Naive thymus-derived CD4-positive, alpha-beta T cell (primary cell): ENCODE results near the gene ADAM12. TPM values are rescaled to one million over a fixed set of nuclear protein-coding genes. Genes with fewer than 3 reads are reported as not detected.

Source experiments
- ATAC-seq: fragments of 150-1000 bp; cut with Tn5 transposase; 2 replicates; pipeline ENCODE4 v1.10.0; 2021; ENCODE audit warnings: mild to moderate bottlenecking, moderate library complexity
- CTCF ChIA-PET: fragments of 350-600 bp; sonication (Branson Sonifier 250); formaldehyde crosslinking; loops from one replicate; lab custom pipeline; 2021; ENCODE audit warnings: antibody characterized with exemption; lab: Charles Lee
- POLR2A ChIA-PET: fragments of 350-600 bp; sonication (Branson Sonifier 250); formaldehyde crosslinking; loops from one replicate; lab custom pipeline; 2021; ENCODE audit warnings: antibody characterized with exemption, inconsistent platforms; lab: Charles Lee
- DNase-seq, 9 donors: peaks; one replicate each; pipeline versions ENCODE4 v3.0.0 to v3.0.0-alpha.2; 2020 to 2022; ENCODE audit warnings: mixed read lengths in 1 of 9
- H3K27ac ChIP-seq: one replicate; pipeline ENCODE4 v1.7.0; 2013; ENCODE audit warnings: mild to moderate bottlenecking, low read depth, low read length, moderate library complexity
- H3K27me3 ChIP-seq, 2 donors: one replicate each; pipeline ENCODE4 v1.7.0; 2013; ENCODE audit warnings: low read length in 2 of 2, mild to moderate bottlenecking in 2 of 2, moderate library complexity in 2 of 2; ENCODE audit not compliant: control insufficient read depth in 2 of 2, insufficient read depth in 2 of 2
- H3K36me3 ChIP-seq, 3 experiments: 1 replicate in 2 of 3; 2 replicates in 1 of 3; pipeline ENCODE4 v1.7.0; 2013; ENCODE audit warnings: low read length in 3 of 3, mild to moderate bottlenecking in 3 of 3, moderate library complexity in 1 of 3; ENCODE audit not compliant: insufficient read depth in 3 of 3, control insufficient read depth in 2 of 3
- H3K4me1 ChIP-seq, 2 donors: one replicate each; pipeline ENCODE4 v1.7.0; 2013; ENCODE audit warnings: low read length in 2 of 2, mild to moderate bottlenecking in 2 of 2, moderate library complexity in 1 of 2; ENCODE audit not compliant: control insufficient read depth in 2 of 2, insufficient read depth in 2 of 2
- H3K4me3 ChIP-seq: 2 replicates; pipeline ENCODE4 v1.7.0; 2013; ENCODE audit warnings: mild to moderate bottlenecking, low read length
- H3K9me3 ChIP-seq, 3 experiments: 1 replicate in 2 of 3; 2 replicates in 1 of 3; pipeline ENCODE4 v1.7.0; 2013; ENCODE audit warnings: low read length in 3 of 3; ENCODE audit not compliant: control insufficient read depth in 2 of 3
- H3K27ac Mint-ChIP-seq, 9 donors: one replicate each; pipeline ENCODE4 v1.8.0; 2020 to 2022; ENCODE audit warnings: mixed read lengths in 9 of 9, mild to moderate bottlenecking in 8 of 9, moderate library complexity in 5 of 9, inconsistent platforms in 2 of 9
- H3K27me3 Mint-ChIP-seq, 5 donors: one replicate each; pipeline ENCODE4 v1.8.0; 2021 to 2022; ENCODE audit warnings: mixed read lengths in 5 of 5, mild to moderate bottlenecking in 1 of 5
- H3K36me3 Mint-ChIP-seq, 5 donors: one replicate each; pipeline ENCODE4 v1.8.0; 2020 to 2022; ENCODE audit warnings: mixed read lengths in 5 of 5, mild to moderate bottlenecking in 3 of 5, inconsistent platforms in 1 of 5
- H3K4me1 Mint-ChIP-seq, 7 donors: one replicate each; pipeline ENCODE4 v1.8.0; 2020 to 2022; ENCODE audit warnings: mixed read lengths in 7 of 7, mild to moderate bottlenecking in 3 of 7, inconsistent platforms in 1 of 7
- H3K4me3 Mint-ChIP-seq, 10 donors: one replicate each; pipeline ENCODE4 v1.8.0; 2020 to 2022; ENCODE audit warnings: mild to moderate bottlenecking in 10 of 10, mixed read lengths in 10 of 10, moderate library complexity in 6 of 10, inconsistent platforms in 2 of 10
- H3K9me3 Mint-ChIP-seq, 11 donors: one replicate each; pipeline ENCODE4 v1.8.0; 2020 to 2022; ENCODE audit warnings: mixed read lengths in 11 of 11, mild to moderate bottlenecking in 4 of 11, inconsistent platforms in 1 of 11, moderate library complexity in 1 of 11
- intact Hi-C, 2 donors: fragments of 100-400 bp; cut with micrococcal nuclease; formaldehyde crosslinking; loops; one replicate each; pipeline ENCODE4 v1.15.1; 2023
- polyA plus RNA-seq, 2 donors: library from polyadenylated mRNA; unstranded; fragments of 300-500 nt; fragmentation: Illumina TruSeq; gene quantifications; one replicate each; pipeline ENCODE4 v1.2.3, GENCODE V29; 2021
- total RNA-seq, 6 experiments: library from RNA in 5 of 6; stranded (reverse) in 5 of 6; gene quantifications; 1 replicate in 5 of 6; 2 replicates in 1 of 6; pipeline ENCODE4 v1.2.3 and lab custom pipeline; 2021 to 2026

Gene ADAM12
- total and polyA plus RNA-seq, 7 experiments from 2014 or later, result 0.58 to 1.0 TPM; not detected in 5

DNA sequence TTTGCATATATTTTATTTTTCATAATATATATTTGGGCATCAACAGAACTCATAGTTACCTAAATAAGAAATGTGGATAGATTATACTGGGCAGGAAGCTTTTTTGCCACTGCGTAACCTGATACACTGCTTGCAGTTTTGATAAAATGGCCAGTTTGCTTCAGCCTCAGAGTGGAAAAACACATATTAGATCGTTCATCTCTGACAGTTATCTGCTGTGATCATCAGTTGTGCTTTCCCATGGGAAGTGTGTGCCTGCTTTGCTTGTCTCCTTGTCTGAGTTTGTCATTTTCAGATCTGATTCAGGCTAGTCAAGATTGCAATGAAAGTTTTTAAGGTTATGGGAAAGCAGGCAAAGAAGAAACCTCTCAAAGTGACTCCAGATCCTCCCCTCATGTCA is 54.0 kb downstream of the ADAM12 start:
- DNase-seq (no peak), ATAC-seq (no peak)
- peaks cover 0 to 8% (median 0%) of the 10 kb centered on the region in 5 donors for H3K27me3 Mint-ChIP-seq
- Histone ChIP-seq H3K36me3 (no peaks in the 10 kb centered on the region), H3K9me3 (no peaks in the 10 kb centered on the region), H3K27ac (no peak overlapping the region), H3K4me1 (no peaks in the 10 kb centered on the region), H3K4me3 (no peak overlapping the region), H3K27me3 (no peaks in the 10 kb centered on the region)
- intact Hi-C loops, result no loop called here
- ChIA-PET CTCF (no interaction called here), POLR2A (no interaction called here)
- no peak overlapping the region for H3K4me3 Mint-ChIP-seq
- no peaks in the 10 kb centered on the region for H3K36me3 Mint-ChIP-seq
- H3K4me1 Mint-ChIP-seq, result no peaks in the 10 kb centered on the region
- peaks cover 0 to 4% (median 0%) of the 10 kb centered on the region in 11 donors for H3K9me3 Mint-ChIP-seq
- H3K27ac Mint-ChIP-seq, result no peak overlapping the region

DNA sequence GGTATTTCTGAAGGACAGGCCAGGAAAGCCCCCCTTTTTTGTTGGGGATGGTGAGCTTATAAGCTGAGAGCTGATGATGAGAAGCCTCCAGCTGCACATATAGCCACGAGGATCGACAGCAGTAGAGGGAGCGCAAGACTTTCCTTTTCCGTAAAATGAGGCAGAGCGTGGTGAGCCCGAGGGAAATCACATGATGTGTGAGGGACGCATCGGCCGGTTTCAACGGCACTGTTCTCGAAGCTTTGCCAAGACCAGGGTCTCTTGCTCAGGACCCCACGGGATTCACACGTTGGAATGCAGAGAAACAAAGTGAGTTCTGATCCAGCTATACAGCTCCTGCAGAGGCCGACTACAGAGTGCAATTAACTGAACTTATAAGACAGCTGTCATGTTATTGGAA is 55.7 kb downstream of the ADAM12 start:
- intact Hi-C loops, result no loop called here
- Histone ChIP-seq H3K4me1 (no peaks in the 10 kb centered on the region), H3K27me3 (no peaks in the 10 kb centered on the region), H3K27ac (no peak overlapping the region), H3K36me3 (no peaks in the 10 kb centered on the region), H3K4me3 (no peak overlapping the region), H3K9me3 (no peaks in the 10 kb centered on the region)
- Mint-ChIP-seq H3K27me3 (peaks cover 0 to 13% (median 0%) of the 10 kb centered on the region in 5 donors), H3K4me1 (no peaks in the 10 kb centered on the region), H3K36me3 (no peaks in the 10 kb centered on the region), H3K27ac (no peak overlapping the region), H3K4me3 (no peak overlapping the region), H3K9me3 (peaks cover 0 to 5% (median 0%) of the 10 kb centered on the region in 11 donors)
- DNase-seq (no peak), ATAC-seq (no peak)
- ChIA-PET CTCF (no interaction called here), POLR2A (no interaction called here)

DNA sequence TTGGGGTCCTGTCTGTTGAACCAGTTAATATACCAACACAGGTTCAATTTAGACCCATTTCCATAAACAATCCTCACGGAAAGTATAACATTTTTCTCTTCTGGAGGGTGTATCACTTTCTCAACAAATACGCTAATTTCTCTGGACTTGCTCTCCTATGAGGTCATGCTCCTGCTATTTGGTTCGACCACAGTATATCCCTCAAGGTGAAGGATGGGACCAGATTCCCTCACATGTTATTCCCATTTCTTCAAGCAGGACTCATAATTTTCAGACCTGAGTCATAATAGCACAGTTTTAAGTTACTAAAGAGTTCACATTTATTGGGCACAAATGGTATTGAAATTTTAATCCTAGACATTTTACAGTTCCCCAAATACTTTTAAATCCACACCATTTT is 57.2 kb downstream of the ADAM12 start:
- no peak overlapping the region for H3K27ac Mint-ChIP-seq
- peaks cover 0 to 2% (median 0%) of the 10 kb centered on the region in 7 donors for H3K4me1 Mint-ChIP-seq
- H3K4me3 Mint-ChIP-seq, result no peak overlapping the region
- CTCF ChIA-PET, result no interaction called here
- no peaks in the 10 kb centered on the region for H3K36me3 ChIP-seq
- DNase-seq (no peak), ATAC-seq (no peak)
- peaks cover 0 to 5% (median 0%) of the 10 kb centered on the region in 11 donors for H3K9me3 Mint-ChIP-seq
- H3K27ac ChIP-seq, result no peak overlapping the region
- no peaks in the 10 kb centered on the region for H3K9me3 ChIP-seq
- intact Hi-C loops, result no loop called here
- H3K27me3 Mint-ChIP-seq, result peaks cover 0 to 21% (median 0%) of the 10 kb centered on the region in 5 donors
- no peaks in the 10 kb centered on the region for H3K4me1 ChIP-seq
- H3K27me3 ChIP-seq, result no peaks in the 10 kb centered on the region
- POLR2A ChIA-PET, result no interaction called here
- peaks cover 0 to 4% (median 0%) of the 10 kb centered on the region in 5 donors for H3K36me3 Mint-ChIP-seq
- no peak overlapping the region for H3K4me3 ChIP-seq

DNA sequence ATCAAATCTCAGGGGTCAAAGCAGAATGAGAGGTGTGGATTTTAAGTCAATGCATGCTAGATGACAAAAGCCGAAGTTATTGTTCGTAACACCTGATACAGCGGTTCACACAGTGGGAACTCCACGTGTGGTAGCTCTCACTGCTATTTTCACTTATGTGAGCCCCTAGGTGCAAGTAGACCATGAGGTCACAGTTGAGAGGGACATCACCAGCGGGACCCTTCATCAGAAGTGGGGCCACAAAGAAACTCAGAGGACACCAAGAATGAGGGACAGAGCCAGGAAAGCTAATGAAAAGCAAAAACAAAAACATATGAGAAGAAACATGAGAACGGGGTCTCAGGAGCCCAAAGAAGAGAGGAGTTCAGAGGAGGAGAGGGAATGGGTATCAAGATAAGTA is 63.5 kb downstream of the ADAM12 start:
- H3K4me1 ChIP-seq, result no peaks in the 10 kb centered on the region
- no peak for DNase-seq
- H3K27ac Mint-ChIP-seq, result no peak overlapping the region
- H3K9me3 Mint-ChIP-seq, result peaks cover 0 to 13% (median 2%) of the 10 kb centered on the region in 11 donors
- POLR2A ChIA-PET, result no interaction called here
- no peak overlapping the region for H3K27ac ChIP-seq
- no peaks in the 10 kb centered on the region for H3K36me3 ChIP-seq
- H3K4me3 ChIP-seq, result no peak overlapping the region
- peaks cover 0 to 12% (median 0%) of the 10 kb centered on the region in 5 donors for H3K27me3 Mint-ChIP-seq
- H3K27me3 ChIP-seq, result no peaks in the 10 kb centered on the region
- no peak overlapping the region for H3K4me3 Mint-ChIP-seq
- no peak for ATAC-seq
- CTCF ChIA-PET, result no interaction called here
- intact Hi-C loops, result no loop called here
- H3K9me3 ChIP-seq, result no peaks in the 10 kb centered on the region
- peaks cover 0 to 4% (median 0%) of the 10 kb centered on the region in 5 donors for H3K36me3 Mint-ChIP-seq
- H3K4me1 Mint-ChIP-seq, result peaks cover 0 to 2% (median 0%) of the 10 kb centered on the region in 7 donors

GRCh38 chr10:126321440-126321839 is 66.8 kb downstream of the ADAM12 start:
- POLR2A ChIA-PET, result no interaction called here
- Histone ChIP-seq H3K27ac (no peak overlapping the region), H3K9me3 (peaks cover 0 to 3% (median 0%) of the 10 kb centered on the region in 3 experiments), H3K36me3 (no peaks in the 10 kb centered on the region), H3K4me3 (no peak overlapping the region), H3K4me1 (no peaks in the 10 kb centered on the region), H3K27me3 (no peaks in the 10 kb centered on the region)
- no peak for DNase-seq
- no peak for ATAC-seq
- CTCF ChIA-PET, result no interaction called here
- Mint-ChIP-seq H3K36me3 (no peaks in the 10 kb centered on the region), H3K9me3 (peaks cover 0 to 11% (median 0%) of the 10 kb centered on the region in 11 donors), H3K4me3 (no peak overlapping the region), H3K27me3 (peaks cover 0 to 5% (median 0%) of the 10 kb centered on the region in 5 donors), H3K27ac (no peak overlapping the region), H3K4me1 (no peaks in the 10 kb centered on the region)
- intact Hi-C loops, result no loop called here

DNA sequence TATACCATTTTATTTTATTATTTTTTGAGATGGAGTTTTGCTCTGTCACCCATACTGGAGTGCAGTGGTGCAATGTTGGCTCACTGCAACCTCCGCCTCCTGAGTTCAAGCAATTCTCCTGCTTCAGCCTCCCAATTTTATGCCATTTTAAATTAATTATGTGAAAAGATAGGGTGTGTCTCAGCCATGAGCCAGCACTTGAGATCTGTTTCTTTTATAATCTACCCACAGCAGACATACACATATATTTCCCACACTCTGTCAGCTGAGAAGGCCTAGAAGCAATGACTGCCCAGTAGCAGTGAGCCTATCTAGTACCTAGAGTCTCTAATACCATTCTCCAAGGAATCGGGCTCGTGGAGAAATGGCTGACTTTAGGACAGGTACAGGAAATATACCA is 70.5 kb downstream of the ADAM12 start:
- no peaks in the 10 kb centered on the region for H3K4me1 ChIP-seq
- Mint-ChIP-seq H3K4me1 (peaks cover 0 to 1% (median 0%) of the 10 kb centered on the region in 7 donors), H3K27me3 (no peaks in the 10 kb centered on the region), H3K4me3 (no peak overlapping the region), H3K27ac (no peak overlapping the region), H3K9me3 (peaks cover 0 to 3% (median 0%) of the 10 kb centered on the region in 11 donors), H3K36me3 (no peaks in the 10 kb centered on the region)
- H3K36me3 ChIP-seq, result no peaks in the 10 kb centered on the region
- ChIA-PET CTCF (no interaction called here), POLR2A (no interaction called here)
- intact Hi-C loops, result no loop called here
- no peak for DNase-seq
- no peaks in the 10 kb centered on the region for H3K27me3 ChIP-seq
- no peak for ATAC-seq
- H3K4me3 ChIP-seq, result no peak overlapping the region
- H3K27ac ChIP-seq, result no peak overlapping the region
- H3K9me3 ChIP-seq, result peaks cover 0 to 3% (median 0%) of the 10 kb centered on the region in 3 experiments

DNA sequence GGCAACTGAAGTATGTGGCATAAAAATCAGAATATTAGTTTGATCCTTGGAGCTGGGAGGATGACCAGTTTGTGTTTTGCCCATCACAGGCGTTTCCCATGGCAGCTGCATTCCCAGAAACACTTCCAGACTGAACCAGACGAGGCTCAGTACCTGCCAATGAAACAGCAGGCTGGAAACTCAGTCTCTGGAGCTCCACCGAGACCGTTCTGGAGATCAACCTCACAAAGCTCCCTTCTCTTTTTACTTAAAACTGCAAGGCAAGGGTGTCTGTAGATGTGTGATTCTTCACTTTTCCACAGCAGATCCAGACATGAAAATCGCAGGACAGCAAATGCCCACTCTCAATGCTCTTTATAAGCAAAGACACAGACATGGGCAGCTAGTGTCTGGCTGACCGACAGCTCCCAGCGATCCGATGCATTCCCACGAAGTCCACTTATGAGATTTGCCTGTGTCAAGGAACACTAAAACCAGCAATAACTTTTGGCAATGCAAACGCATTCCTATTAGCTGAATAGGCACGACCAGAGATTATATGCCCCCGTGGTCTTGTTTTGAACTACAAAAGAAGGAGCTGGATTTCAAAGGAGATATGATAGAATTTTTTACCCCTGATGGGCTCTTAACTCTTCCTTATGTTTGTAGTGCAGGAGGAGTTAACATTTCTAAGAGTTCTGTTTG is 72.6 kb downstream of the ADAM12 start:
- Mint-ChIP-seq H3K4me3 (no peak overlapping the region), H3K27ac (no peak overlapping the region), H3K36me3 (no peaks in the 10 kb centered on the region), H3K27me3 (peaks cover 0 to 8% (median 0%) of the 10 kb centered on the region in 5 donors), H3K4me1 (peaks cover 0 to 1% (median 0%) of the 10 kb centered on the region in 7 donors), H3K9me3 (peaks cover 0 to 3% (median 0%) of the 10 kb centered on the region in 11 donors)
- H3K4me3 ChIP-seq, result no peak overlapping the region
- intact Hi-C loops, result no loop called here
- no peaks in the 10 kb centered on the region for H3K4me1 ChIP-seq
- ATAC-seq (no peak), DNase-seq (no peak)
- ChIA-PET POLR2A (no interaction called here), CTCF (no interaction called here)
- no peaks in the 10 kb centered on the region for H3K36me3 ChIP-seq
- peaks cover 0 to 3% (median 0%) of the 10 kb centered on the region in 3 experiments for H3K9me3 ChIP-seq
- no peak overlapping the region for H3K27ac ChIP-seq
- no peaks in the 10 kb centered on the region for H3K27me3 ChIP-seq
